Measurements from ENCODE around the gene TMEM91. TPM values are rescaled to one million over a fixed set of nuclear protein-coding genes. Genes with fewer than 3 reads are reported as not detected.

The TMEM91 gene
- total and polyA plus RNA-seq, 2 donors (not counting 3 experiments of a cell fraction or from before 2014, with no cell fraction given), result 9.0 to 13.2 TPM

GRCh38 chr19:41415154-41415571, 38.8 kb downstream of the TMEM91 start:
- ChIA-PET CTCF (no interaction called here), POLR2A (no interaction called here)
- Histone ChIP-seq H2AFZ (ENCODE audit: low read depth, low read length) (no peak overlapping the region), H3K4me1 (ENCODE audit: control insufficient read depth, extremely low read depth, insufficient read depth, low read length) (no peaks in the 10 kb centered on the region), H3K9ac (replicated peaks; ENCODE audit: extremely low read depth, insufficient read depth, low read length) (no peak overlapping the region), H3K4me2 (ENCODE audit: insufficient read depth, low read length) (no peak overlapping the region), H4K20me1 (replicated peaks; ENCODE audit: control insufficient read depth, extremely low read depth, insufficient read depth, low read length) (no peaks in the 10 kb centered on the region), H3K79me2 (ENCODE audit: control insufficient read depth, insufficient read depth, low read length) (no peaks in the 10 kb centered on the region), H3K9me3 (replicated peaks; ENCODE audit: control insufficient read depth, insufficient read depth, low read length) (no peaks in the 10 kb centered on the region), H3K27ac (ENCODE audit: insufficient read depth, low read depth, low read length) (no peak overlapping the region), H3K36me3 (ENCODE audit: control insufficient read depth in 2 of 2, extremely low read depth in 1 of 2, insufficient read depth in 2 of 2, low read length in 2 of 2) (peaks cover 0 to 30% of the 10 kb centered on the region in 2 experiments), H3K9me1 (replicated peaks; ENCODE audit: control insufficient read depth, extremely low read depth, insufficient read depth, low read length) (no peaks in the 10 kb centered on the region), H3K27me3 (ENCODE audit: control insufficient read depth in 2 of 2, insufficient read depth in 2 of 2, low read length in 2 of 2) (no peaks in the 10 kb centered on the region), H3K4me3 (replicated peaks in 1 of 3; ENCODE audit: insufficient read depth in 1 of 3, low read depth in 1 of 3, low read length in 3 of 3) (no peak overlapping the region)
- DNase-seq (ENCODE audit: low read depth, low spot score), result no peak
- intact Hi-C loops (cut with micrococcal nuclease) (no loop called here), dilution Hi-C loops (cut with MboI; ENCODE audit: extremely low pct_ligation_motif_present, low sequenced_read_pairs) (no loop called here)
- no peak for FAIRE-seq
- no TSS peak for BruUV-seq (replicated peaks)
- no peak for TF ChIP-seq MYC (IDR thresholded peaks at IDR 0.05; ENCODE audit: low read depth, low read length)
- no peak for TF ChIP-seq POLR2AphosphoS5 (IDR thresholded peaks at IDR 0.05; ENCODE audit: insufficient read depth, low read depth, low read length)
- TF ChIP-seq, protein P1, sequence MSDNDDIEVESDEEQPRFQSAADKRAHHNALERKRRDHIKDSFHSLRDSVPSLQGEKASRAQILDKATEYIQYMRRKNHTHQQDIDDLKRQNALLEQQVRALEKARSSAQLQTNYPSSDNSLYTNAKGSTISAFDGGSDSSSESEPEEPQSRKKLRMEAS (IDR thresholded peaks at IDR 0.05; ENCODE audit: insufficient read depth, insufficient read length), result no peak
- TF ChIP-seq FOS (IDR thresholded peaks at IDR 0.05; ENCODE audit: borderline replicate concordance, insufficient read depth, low read length), result no peak
- TF ChIP-seq POLR2A (IDR thresholded peaks at IDR 0.05; ENCODE audit: low read depth, low read length), result no peak
- TF ChIP-seq EZH2 (IDR thresholded peaks at IDR 0.05; ENCODE audit: borderline replicate concordance, low read depth, low read length, severe bottlenecking), result no peak
- TF ChIP-seq, protein P2, sequence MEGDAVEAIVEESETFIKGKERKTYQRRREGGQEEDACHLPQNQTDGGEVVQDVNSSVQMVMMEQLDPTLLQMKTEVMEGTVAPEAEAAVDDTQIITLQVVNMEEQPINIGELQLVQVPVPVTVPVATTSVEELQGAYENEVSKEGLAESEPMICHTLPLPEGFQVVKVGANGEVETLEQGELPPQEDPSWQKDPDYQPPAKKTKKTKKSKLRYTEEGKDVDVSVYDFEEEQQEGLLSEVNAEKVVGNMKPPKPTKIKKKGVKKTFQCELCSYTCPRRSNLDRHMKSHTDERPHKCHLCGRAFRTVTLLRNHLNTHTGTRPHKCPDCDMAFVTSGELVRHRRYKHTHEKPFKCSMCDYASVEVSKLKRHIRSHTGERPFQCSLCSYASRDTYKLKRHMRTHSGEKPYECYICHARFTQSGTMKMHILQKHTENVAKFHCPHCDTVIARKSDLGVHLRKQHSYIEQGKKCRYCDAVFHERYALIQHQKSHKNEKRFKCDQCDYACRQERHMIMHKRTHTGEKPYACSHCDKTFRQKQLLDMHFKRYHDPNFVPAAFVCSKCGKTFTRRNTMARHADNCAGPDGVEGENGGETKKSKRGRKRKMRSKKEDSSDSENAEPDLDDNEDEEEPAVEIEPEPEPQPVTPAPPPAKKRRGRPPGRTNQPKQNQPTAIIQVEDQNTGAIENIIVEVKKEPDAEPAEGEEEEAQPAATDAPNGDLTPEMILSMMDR (IDR thresholded peaks at IDR 0.05; ENCODE audit: extremely low read depth in 1 of 2, insufficient read depth in 1 of 2, low read depth in 1 of 2, low read length in 2 of 2), result no peak
- no peak for TF ChIP-seq GATA2 (IDR thresholded peaks at IDR 0.05; ENCODE audit: insufficient read depth, insufficient read length, low read depth, low read length)
- no peak for TF ChIP-seq JUN (IDR thresholded peaks at IDR 0.05; ENCODE audit: borderline replicate concordance, insufficient read depth, insufficient read length, low read depth)
